Epithelial cell of proximal tubule (primary cell): ENCODE measurements around the gene GRK4. TPM values are rescaled to one million over a fixed set of nuclear protein-coding genes. Genes with fewer than 3 reads are reported as not detected.

Experiments used
- DNase-seq: peaks from one replicate; pipeline ENCODE4 v3.0.0-alpha.2; 2011; ENCODE audit warnings: low read depth
- H3K4me3 ChIP-seq: 2 replicates; pipeline ENCODE4 v1.5.1; 2011; ENCODE audit warnings: low read depth, mild to moderate bottlenecking, low read length
- CTCF ChIP-seq: conservative IDR thresholded peaks from 2 replicates; pipeline ENCODE4 v1.5.1; 2012; ENCODE audit warnings: low read depth, mild to moderate bottlenecking, low read length
- total RNA-seq: library from RNA; depleted of rRNA; stranded (reverse); fragments of >200 nt; gene quantifications from 2 replicates; pipeline ENCODE4 v1.2.3, GENCODE V29; 2015

The GRK4 gene
- total RNA-seq, 1 donor from 2014 or later, result 1.3 TPM

GRCh38 chr4:3021127-3021526 lies 57.8 kb downstream of the GRK4 start:
- TF ChIP-seq CTCF, result no peak

DNA sequence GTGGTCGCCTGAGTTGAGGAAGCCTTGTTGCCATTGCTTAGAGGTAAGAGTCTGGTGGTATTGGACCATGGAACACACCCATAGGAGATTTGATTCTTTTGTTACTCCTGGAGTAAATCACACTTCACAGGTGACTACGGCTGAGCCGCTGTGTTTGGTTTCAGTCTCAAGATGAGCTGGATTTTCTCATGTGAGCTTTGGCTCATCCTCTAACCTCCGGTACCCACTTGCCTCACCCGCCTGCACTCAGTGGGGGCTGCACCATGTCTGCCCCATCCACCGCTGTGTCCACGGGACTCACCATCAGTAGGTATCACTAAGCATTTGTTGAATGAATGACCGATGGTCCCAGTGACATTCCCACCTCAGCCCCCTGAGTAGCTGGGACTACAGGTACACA lies 58.3 kb downstream of the GRK4 start:
- TF ChIP-seq CTCF, result no peak
- no peak for DNase-seq
- H3K4me3 ChIP-seq, result no peak overlapping the region

More at GRCh38 chr4:3021127-3021526, 57.8 kb downstream of the GRK4 start:
- H3K4me3 ChIP-seq, result no peak overlapping the region
- DNase-seq, result no peak

DNA sequence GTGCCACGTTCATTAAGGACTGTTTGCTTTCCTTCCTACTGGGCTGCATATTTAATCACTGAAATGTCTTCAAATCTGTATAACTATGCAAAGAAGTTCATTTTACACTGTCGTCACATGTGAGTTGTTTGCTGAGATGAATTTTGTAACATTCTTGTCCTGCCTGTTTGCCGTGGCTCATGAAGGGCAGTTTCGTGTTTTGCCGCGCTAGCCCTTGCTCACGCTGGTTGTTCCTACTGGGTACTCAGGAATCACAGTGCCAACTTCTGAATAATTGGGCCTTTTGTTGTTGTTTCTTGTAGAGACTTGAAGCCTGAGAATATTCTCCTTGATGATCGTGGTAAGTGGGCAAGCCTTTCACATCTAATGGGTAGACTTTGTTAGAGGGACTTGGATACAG lies 58.7 kb downstream of the GRK4 start:
- TF ChIP-seq CTCF, result no peak
- no peak for DNase-seq
- H3K4me3 ChIP-seq, result no peak overlapping the region

DNA sequence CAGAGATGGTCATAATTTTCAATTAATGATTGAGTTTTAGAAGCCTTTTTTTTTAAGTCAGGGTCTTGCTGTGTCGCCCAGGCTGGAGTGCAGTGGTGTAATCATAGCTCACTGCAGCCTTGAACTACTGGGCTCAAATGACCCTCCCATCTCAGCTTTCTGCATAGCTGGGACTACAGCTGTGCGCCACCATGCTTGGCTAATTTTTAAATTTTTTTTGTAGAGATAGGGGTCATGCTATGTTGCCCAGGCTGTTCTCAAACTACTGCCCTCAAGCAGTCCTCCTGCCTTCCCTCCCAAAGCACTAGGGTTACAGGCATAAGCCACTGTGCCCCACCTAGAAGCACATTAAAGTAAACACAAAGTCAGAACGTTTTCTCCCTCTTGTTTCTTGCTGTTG lies 59.3 kb downstream of the GRK4 start:
- H3K4me3 ChIP-seq, result no peak overlapping the region
- no peak for TF ChIP-seq CTCF
- no peak for DNase-seq

DNA sequence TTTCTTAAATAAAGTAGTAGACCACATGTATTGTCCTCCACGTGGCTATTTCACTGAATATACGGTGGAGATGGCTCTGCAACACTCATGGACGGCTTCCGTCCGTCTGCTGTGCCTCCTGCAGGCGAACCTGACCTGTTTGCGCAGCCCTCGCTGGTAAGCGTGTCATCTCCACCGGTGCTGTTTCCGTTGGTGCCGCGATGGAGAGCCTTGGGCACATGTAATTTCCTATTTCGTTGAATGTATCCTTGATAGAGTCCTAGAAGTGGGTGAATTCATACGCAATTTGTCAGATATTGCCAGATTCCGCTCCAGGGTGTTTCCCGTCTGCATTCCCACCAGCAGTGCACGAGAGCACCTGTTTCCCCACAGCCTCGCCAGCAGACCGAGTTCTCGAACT lies 62.5 kb downstream of the GRK4 start:
- H3K4me3 ChIP-seq, result no peak overlapping the region
- no peak for TF ChIP-seq CTCF
- no peak for DNase-seq

- TF ChIP-seq CTCF, result no peak
- no peak overlapping the region for H3K4me3 ChIP-seq
- no peak for DNase-seq
Observed at GRCh38 chr4:3026540-3026939, 63.2 kb downstream of the GRK4 start.

- no peak for DNase-seq
- no peak for TF ChIP-seq CTCF
- no peak overlapping the region for H3K4me3 ChIP-seq
Observed at GRCh38 chr4:3029464-3029863, 66.1 kb downstream of the GRK4 start.
